Measurements from ENCODE around the gene MYMK. TPM values are rescaled to one million over a fixed set of nuclear protein-coding genes. Genes with fewer than 3 reads are reported as not detected.

MYMK gene
- total RNA-seq, 4 donors from 2014 or later: not detected

DNA sequence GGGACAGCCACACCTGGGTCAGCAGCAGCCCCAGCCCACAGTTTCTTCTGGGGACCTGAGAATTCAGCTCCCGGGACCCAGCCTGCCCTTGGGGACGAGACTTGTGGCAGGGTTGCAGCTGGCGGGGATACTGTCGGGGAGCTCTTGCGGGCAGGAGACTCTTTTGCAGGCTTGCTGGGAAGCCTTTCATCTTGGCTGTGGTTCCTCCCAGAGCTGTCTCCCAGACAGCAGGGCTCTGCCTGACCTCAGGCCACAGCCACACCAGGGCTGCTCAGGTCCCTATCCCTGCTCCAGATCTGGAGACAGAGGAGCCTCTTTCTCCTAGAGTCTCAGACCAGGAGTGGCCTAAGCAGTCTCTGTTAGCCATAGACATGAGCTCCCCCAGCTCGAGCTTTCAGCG is 4.7 kb upstream of the MYMK start:
- H3K36me3 ChIP-seq: no peaks in the 10 kb centered on the region
- no peak for ATAC-seq
- TF ChIP-seq EP300 (IDR thresholded peaks at IDR 0.05) (no peak), POLR2AphosphoS5 (IDR thresholded peaks at IDR 0.05) (no peak)
- TF ChIP-seq, protein P1, sequence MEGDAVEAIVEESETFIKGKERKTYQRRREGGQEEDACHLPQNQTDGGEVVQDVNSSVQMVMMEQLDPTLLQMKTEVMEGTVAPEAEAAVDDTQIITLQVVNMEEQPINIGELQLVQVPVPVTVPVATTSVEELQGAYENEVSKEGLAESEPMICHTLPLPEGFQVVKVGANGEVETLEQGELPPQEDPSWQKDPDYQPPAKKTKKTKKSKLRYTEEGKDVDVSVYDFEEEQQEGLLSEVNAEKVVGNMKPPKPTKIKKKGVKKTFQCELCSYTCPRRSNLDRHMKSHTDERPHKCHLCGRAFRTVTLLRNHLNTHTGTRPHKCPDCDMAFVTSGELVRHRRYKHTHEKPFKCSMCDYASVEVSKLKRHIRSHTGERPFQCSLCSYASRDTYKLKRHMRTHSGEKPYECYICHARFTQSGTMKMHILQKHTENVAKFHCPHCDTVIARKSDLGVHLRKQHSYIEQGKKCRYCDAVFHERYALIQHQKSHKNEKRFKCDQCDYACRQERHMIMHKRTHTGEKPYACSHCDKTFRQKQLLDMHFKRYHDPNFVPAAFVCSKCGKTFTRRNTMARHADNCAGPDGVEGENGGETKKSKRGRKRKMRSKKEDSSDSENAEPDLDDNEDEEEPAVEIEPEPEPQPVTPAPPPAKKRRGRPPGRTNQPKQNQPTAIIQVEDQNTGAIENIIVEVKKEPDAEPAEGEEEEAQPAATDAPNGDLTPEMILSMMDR (IDR thresholded peaks at IDR 0.05): no peak
- WGBS, 2 donors (ENCODE audit: low coverage in 1 of 2): no CpG with 5 or more reads among the region's 7 CpGs
- no peak overlapping the region for H3K4me3 ChIP-seq
- no peak overlapping the region for H3K27ac ChIP-seq
- H3K27me3 ChIP-seq: peaks cover 24% of the 10 kb centered on the region
- peaks cover 0 to 62% (median 22%) of the 10 kb centered on the region in 3 donors for H3K4me1 ChIP-seq
- H3K9me3 ChIP-seq: no peaks in the 10 kb centered on the region

DNA sequence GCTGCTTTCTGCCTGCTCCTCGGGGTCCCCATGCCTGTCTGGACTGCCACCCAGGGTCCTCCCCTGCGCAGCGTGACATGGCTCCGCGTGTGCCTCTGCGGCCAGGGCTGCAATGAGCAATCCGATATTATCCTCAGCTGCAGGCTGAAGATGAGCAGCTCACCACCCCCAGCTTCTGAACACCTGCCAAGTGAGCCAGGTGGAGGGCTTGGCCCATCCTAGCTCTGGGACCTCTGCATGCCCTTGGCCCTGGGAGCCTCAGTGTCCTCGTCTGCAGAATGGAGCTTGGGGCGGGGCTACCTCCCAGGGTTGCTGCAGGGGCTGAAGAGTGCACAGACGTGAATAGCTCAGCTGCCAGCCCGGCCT is 4.1 kb upstream of the MYMK start:
- Histone ChIP-seq H3K4me3 (no peak overlapping the region), H3K9me3 (no peaks in the 10 kb centered on the region), H3K27me3 (peaks cover 24% of the 10 kb centered on the region), H3K36me3 (no peaks in the 10 kb centered on the region), H3K27ac (no peak overlapping the region), H3K4me1 (peaks cover 0 to 56% (median 17%) of the 10 kb centered on the region in 3 donors)
- no peak for TF ChIP-seq POLR2AphosphoS5 (IDR thresholded peaks at IDR 0.05)
- ATAC-seq: no peak
- WGBS, 2 donors (ENCODE audit: low coverage in 1 of 2): 77% methylated on average over 6 of the region's 11 CpGs; no CpG with 5 or more reads in 1 of the 2 donors

DNA sequence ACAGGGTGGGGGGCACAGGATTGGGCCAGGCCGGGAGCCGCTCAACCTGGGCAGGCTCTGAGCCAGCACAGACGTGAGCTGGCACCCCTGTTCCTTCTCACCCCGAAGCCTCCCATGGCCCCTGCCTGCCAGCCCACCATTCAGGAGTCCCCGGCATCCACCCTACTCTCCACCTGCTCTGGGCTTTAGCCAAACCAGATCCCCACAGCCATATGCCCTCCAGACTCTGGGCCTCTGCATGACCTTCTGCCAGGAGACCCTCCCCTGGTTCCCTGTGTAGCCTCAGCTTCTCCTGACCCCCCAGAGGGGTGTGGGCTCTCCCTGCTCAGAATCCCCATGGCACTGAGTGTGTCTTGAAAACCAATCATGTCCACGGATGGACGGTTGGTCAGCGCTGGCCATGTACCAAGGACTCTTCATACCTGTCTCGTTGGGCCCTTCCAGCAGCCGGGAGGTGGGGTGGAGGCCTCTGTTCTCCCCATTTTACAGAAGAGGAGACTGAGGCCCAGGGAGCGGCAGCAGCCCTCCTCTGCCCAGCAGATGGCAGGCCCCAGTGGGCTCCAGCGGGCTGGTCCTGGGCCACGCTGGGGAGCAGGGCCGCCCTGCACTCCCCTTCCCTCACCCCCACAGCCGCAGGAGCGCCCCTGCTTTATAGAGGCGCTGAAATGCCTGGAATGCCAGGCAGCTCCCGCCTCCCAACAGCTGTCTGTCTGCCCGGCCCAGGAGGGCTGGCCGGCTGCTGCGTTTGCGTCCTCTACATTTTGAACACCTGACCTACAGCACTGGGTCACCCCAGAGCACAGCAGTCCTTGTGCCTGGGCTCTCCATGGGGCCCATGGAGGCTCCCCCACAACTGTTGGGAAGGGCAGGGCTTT is 3.5 kb upstream of the MYMK start:
- Histone ChIP-seq H3K27me3 (peaks cover 24% of the 10 kb centered on the region), H3K36me3 (no peaks in the 10 kb centered on the region), H3K4me3 (peak overlapping the region in 1 of 2 donors; percentile 10), H3K9me3 (no peaks in the 10 kb centered on the region), H3K27ac (peak overlapping the region in 1 of 4 donors; percentile 18), H3K4me1 (peaks cover 0 to 50% (median 17%) of the 10 kb centered on the region in 3 donors)
- ATAC-seq: no peak
- no peak for TF ChIP-seq POLR2AphosphoS5 (IDR thresholded peaks at IDR 0.05)
- TF ChIP-seq, protein P1 (IDR thresholded peaks at IDR 0.05): no peak
- TF ChIP-seq EP300 (IDR thresholded peaks at IDR 0.05): no peak
- TF ChIP-seq POLR2A (IDR thresholded peaks at IDR 0.05): no peak
- WGBS, 2 donors (ENCODE audit: low coverage in 1 of 2): 61% methylated on average over 2 of the region's 22 CpGs; no CpG with 5 or more reads in 1 of the 2 donors

DNA sequence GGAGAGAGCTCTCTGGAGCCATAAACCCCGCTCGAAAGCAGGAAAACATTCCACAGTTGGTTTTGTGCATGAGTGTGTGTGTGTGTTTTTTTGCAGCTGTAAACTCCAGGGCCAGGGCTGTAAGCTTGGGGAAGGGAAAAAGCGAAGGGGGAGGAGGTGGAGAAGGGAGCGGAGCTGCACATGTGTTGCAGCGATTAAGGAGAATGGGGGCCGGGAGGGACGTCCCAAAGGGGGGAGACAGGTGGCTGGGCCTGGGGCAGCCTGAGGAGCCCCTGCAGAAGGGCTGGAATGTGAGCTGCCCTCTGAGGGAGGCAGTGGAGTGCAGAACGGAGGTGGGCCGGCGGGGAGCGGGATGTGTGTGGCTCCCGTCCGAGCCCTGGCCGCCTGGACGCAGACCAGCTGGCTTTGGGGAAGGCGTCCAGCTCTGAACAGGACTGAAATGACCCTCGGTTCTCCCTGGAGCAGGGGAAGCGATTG is 2.7 kb upstream of the MYMK start:
- Histone ChIP-seq H3K27me3 (peaks cover 24% of the 10 kb centered on the region), H3K27ac (peak overlapping the region in 1 of 4 donors; percentile 18), H3K4me1 (peaks cover 0 to 43% (median 17%) of the 10 kb centered on the region in 3 donors), H3K4me3 (peak overlapping the region in 1 of 2 donors; percentile 10), H3K36me3 (no peaks in the 10 kb centered on the region), H3K9me3 (no peaks in the 10 kb centered on the region)
- TF ChIP-seq POLR2A (IDR thresholded peaks at IDR 0.05) (no peak), POLR2AphosphoS5 (IDR thresholded peaks at IDR 0.05) (peak; percentile 25)
- peak; percentile 39 for ATAC-seq
- 19 to 39% methylated on average over 11 to 12 of the region's 18 CpGs for WGBS, 2 donors (ENCODE audit: low coverage in 1 of 2)

DNA sequence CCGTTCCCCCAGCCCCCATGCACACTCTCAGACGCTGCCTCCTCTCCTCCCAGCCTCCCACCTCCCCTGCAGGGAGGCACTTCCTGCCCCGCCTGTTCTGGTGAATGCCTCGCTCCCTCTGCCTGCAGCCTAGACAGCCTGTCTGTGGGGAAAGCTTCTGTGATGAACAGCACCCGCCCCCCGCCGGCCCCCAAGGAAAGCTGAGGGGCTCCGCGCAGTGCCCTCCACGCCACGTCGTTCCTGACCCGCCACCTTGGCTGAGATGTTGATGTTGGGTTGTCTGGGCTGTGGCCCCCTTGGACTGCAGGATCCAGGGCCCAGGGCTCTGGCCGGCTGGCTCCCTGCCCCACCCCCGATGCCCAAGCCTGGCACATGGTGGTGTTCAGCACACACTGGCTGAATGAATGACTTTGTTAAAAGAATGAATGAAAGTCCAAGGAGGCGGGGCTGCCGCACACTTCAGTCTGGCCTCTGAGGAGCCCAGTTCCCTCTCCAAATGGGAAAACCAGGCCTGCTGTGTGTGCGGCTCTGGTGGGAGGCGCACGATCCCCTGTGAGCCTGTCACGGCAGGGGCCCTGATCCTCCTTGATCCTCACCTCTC is 2.1 kb upstream of the MYMK start:
- peak overlapping the region in 1 of 4 donors; percentile 18 for H3K27ac ChIP-seq
- no peak overlapping the region for H3K4me3 ChIP-seq
- WGBS, 2 donors (ENCODE audit: low coverage in 1 of 2): 56 to 60% methylated on average over 4 to 7 of the region's 21 CpGs
- TF ChIP-seq POLR2AphosphoS5 (IDR thresholded peaks at IDR 0.05) (no peak), EP300 (IDR thresholded peaks at IDR 0.05) (no peak), POLR2A (IDR thresholded peaks at IDR 0.05) (no peak)
- TF ChIP-seq, protein P1 (IDR thresholded peaks at IDR 0.05): no peak
- peaks cover 24% of the 10 kb centered on the region for H3K27me3 ChIP-seq
- H3K9me3 ChIP-seq: no peaks in the 10 kb centered on the region
- H3K36me3 ChIP-seq: no peaks in the 10 kb centered on the region
- ATAC-seq: no peak
- H3K4me1 ChIP-seq: peaks cover 0 to 43% (median 17%) of the 10 kb centered on the region in 3 donors
